HAP-1 (cell line): Measurements from ENCODE around the gene CTTN.

ENCODE experiments used
- DNase-seq, 2 experiments: peaks; one replicate each; pipeline ENCODE4 v3.0.0-alpha.2; 2016 to 2020; ENCODE audit warnings: low spot score in 2 of 2
- H3K27me3 ChIP-seq: fragments of 250-450 bp; sonication (Bioruptor Pico); 2 replicates; pipeline ENCODE4 v1.5.1; 2020; ENCODE audit warnings: low read depth, mild to moderate bottlenecking, moderate library complexity
- H3K36me3 ChIP-seq: fragments of 250-450 bp; sonication (Bioruptor Pico); replicated peaks from 2 replicates; pipeline ENCODE4 v1.5.1; 2020; ENCODE audit warnings: mild to moderate bottlenecking
- H3K4me1 ChIP-seq: fragments of 250-450 bp; sonication (Bioruptor Pico); 2 replicates; pipeline ENCODE4 v1.5.1; 2020; ENCODE audit warnings: mild to moderate bottlenecking
- H3K4me3 ChIP-seq: fragments of 250-450 bp; sonication (Bioruptor Pico); 2 replicates; pipeline ENCODE4 v1.5.1; 2020; ENCODE audit warnings: mild to moderate bottlenecking, moderate library complexity
- H3K9me3 ChIP-seq: fragments of 250-450 bp; sonication (Bioruptor Pico); 2 replicates; pipeline ENCODE4 v1.5.1; 2020; ENCODE audit warnings: mild to moderate bottlenecking, moderate library complexity
- in situ Hi-C: fragments of 300-500 bp; cut with MboI; formaldehyde crosslinking; loops from 3 replicates; pipeline ENCODE4 v1.14.3; 2020; ENCODE audit warnings: low sequenced_read_pairs, inconsistent platforms, mixed read lengths

Gene CTTN

GRCh38 chr11:70420008-70420464 is 21.7 kb downstream of the CTTN start:
- Histone ChIP-seq H3K9me3 (no peaks in the 10 kb centered on the region), H3K4me3 (no peak overlapping the region), H3K4me1 (no peaks in the 10 kb centered on the region), H3K36me3 (peaks cover 79% of the 10 kb centered on the region), H3K27me3 (no peaks in the 10 kb centered on the region)
- no peak for DNase-seq
- in situ Hi-C loops, result no loop called here

- in situ Hi-C loops, result no loop called here
- Histone ChIP-seq H3K27me3 (no peaks in the 10 kb centered on the region), H3K9me3 (no peaks in the 10 kb centered on the region), H3K4me1 (no peaks in the 10 kb centered on the region), H3K4me3 (no peak overlapping the region), H3K36me3 (peaks cover 79% of the 10 kb centered on the region)
- DNase-seq, result no peak
These were observed 22.2 kb downstream of the CTTN start for GRCh38 chr11:70420496-70420895.

GRCh38 chr11:70421123-70421522 is 22.8 kb downstream of the CTTN start:
- H3K4me3 ChIP-seq, result no peak overlapping the region
- in situ Hi-C loops, result no loop called here
- H3K9me3 ChIP-seq, result no peaks in the 10 kb centered on the region
- H3K4me1 ChIP-seq, result no peaks in the 10 kb centered on the region
- DNase-seq, result no peak
- H3K36me3 ChIP-seq, result peaks cover 79% of the 10 kb centered on the region
- H3K27me3 ChIP-seq, result no peaks in the 10 kb centered on the region

GRCh38 chr11:70422692-70423522 is 24.6 kb downstream of the CTTN start:
- DNase-seq, result no peak

GRCh38 chr11:70423523-70424505 is 25.5 kb downstream of the CTTN start:
- Histone ChIP-seq H3K4me1 (no peaks in the 10 kb centered on the region), H3K36me3 (peaks cover 80% of the 10 kb centered on the region), H3K9me3 (no peaks in the 10 kb centered on the region), H3K4me3 (no peak overlapping the region), H3K27me3 (no peaks in the 10 kb centered on the region)
- in situ Hi-C loops, result no loop called here
- peak in 1 of 2 experiments; percentile 24 for DNase-seq

More at GRCh38 chr11:70422692-70423522, 24.6 kb downstream of the CTTN start:
- no peaks in the 10 kb centered on the region for H3K9me3 ChIP-seq
- H3K27me3 ChIP-seq, result no peaks in the 10 kb centered on the region
- in situ Hi-C loops, result no loop called here
- H3K4me3 ChIP-seq, result no peak overlapping the region
- no peaks in the 10 kb centered on the region for H3K4me1 ChIP-seq
- H3K36me3 ChIP-seq, result peaks cover 81% of the 10 kb centered on the region

GRCh38 chr11:70424765-70425344 is 26.5 kb downstream of the CTTN start:
- H3K4me3 ChIP-seq, result no peak overlapping the region
- H3K27me3 ChIP-seq, result no peaks in the 10 kb centered on the region
- peak in 1 of 2 experiments; percentile 26 for DNase-seq
- H3K9me3 ChIP-seq, result no peaks in the 10 kb centered on the region
- H3K4me1 ChIP-seq, result no peaks in the 10 kb centered on the region
- in situ Hi-C loops, result no loop called here
- H3K36me3 ChIP-seq, result peaks cover 81% of the 10 kb centered on the region

GRCh38 chr11:70427436-70427835 is 29.1 kb downstream of the CTTN start:
- Histone ChIP-seq H3K27me3 (no peaks in the 10 kb centered on the region), H3K4me1 (no peaks in the 10 kb centered on the region), H3K4me3 (no peak overlapping the region), H3K9me3 (no peaks in the 10 kb centered on the region), H3K36me3 (peaks cover 82% of the 10 kb centered on the region)
- no peak for DNase-seq
- in situ Hi-C loops, result no loop called here

- in situ Hi-C loops, result no loop called here
- no peak for DNase-seq
- Histone ChIP-seq H3K9me3 (no peaks in the 10 kb centered on the region), H3K36me3 (peaks cover 86% of the 10 kb centered on the region), H3K27me3 (no peaks in the 10 kb centered on the region), H3K4me1 (no peaks in the 10 kb centered on the region), H3K4me3 (no peak overlapping the region)
These were observed 30.5 kb downstream of the CTTN start for GRCh38 chr11:70428701-70429427.

- Histone ChIP-seq H3K4me3 (no peak overlapping the region), H3K4me1 (no peaks in the 10 kb centered on the region), H3K27me3 (no peaks in the 10 kb centered on the region), H3K9me3 (no peaks in the 10 kb centered on the region), H3K36me3 (peaks cover 86% of the 10 kb centered on the region)
- in situ Hi-C loops, result no loop called here
- DNase-seq, result no peak
These were observed 31.0 kb downstream of the CTTN start for GRCh38 chr11:70429428-70429705.

- Histone ChIP-seq H3K9me3 (no peaks in the 10 kb centered on the region), H3K4me1 (no peaks in the 10 kb centered on the region), H3K27me3 (no peaks in the 10 kb centered on the region), H3K4me3 (no peak overlapping the region), H3K36me3 (peaks cover 83% of the 10 kb centered on the region)
- no peak for DNase-seq
- in situ Hi-C loops, result no loop called here
These were observed 31.6 kb downstream of the CTTN start for GRCh38 chr11:70429724-70430521.

- in situ Hi-C loops, result no loop called here
- no peak for DNase-seq
- Histone ChIP-seq H3K4me3 (no peak overlapping the region), H3K4me1 (no peaks in the 10 kb centered on the region), H3K36me3 (peaks cover 79% of the 10 kb centered on the region), H3K27me3 (no peaks in the 10 kb centered on the region), H3K9me3 (no peaks in the 10 kb centered on the region)
These were observed 32.6 kb downstream of the CTTN start for GRCh38 chr11:70430671-70431574.

- DNase-seq, result no peak
- Histone ChIP-seq H3K9me3 (no peaks in the 10 kb centered on the region), H3K27me3 (no peaks in the 10 kb centered on the region), H3K36me3 (peaks cover 78% of the 10 kb centered on the region), H3K4me3 (no peak overlapping the region), H3K4me1 (no peaks in the 10 kb centered on the region)
- in situ Hi-C loops, result no loop called here
These were observed 33.3 kb downstream of the CTTN start for GRCh38 chr11:70431611-70432010.
